A673 (cell line): ENCODE measurements around the gene HPCA.

Experiments used
- CTCF ChIP-seq: fragments of 300-800, 200-600 bp; sonication (generic); conservative IDR thresholded peaks from 2 replicates; pipeline ENCODE4 v1.5.1; 2017; ENCODE audit warnings: low read depth, mild to moderate bottlenecking, antibody characterized with exemption, low read length, moderate library complexity, mixed read lengths
- EZH2 ChIP-seq: fragments of 200-600 bp; sonication (generic); IDR thresholded peaks from 2 replicates; pipeline ENCODE4 v1.6.1; 2017; ENCODE audit warnings: borderline replicate concordance, low read depth, mild to moderate bottlenecking, mixed read lengths, antibody characterized with exemption, low read length; ENCODE audit not compliant: poor library complexity, severe bottlenecking

- TF ChIP-seq CTCF (no peak), EZH2 (no peak)
These were observed 2.8 kb upstream of the HPCA start for GRCh38 chr1:32883338-32884031.
